PC-3 (cell line): ENCODE data around the gene SLC22A2.

ENCODE experiments used
- CTCF ChIP-seq: fragments of 300-600 bp; sonication (generic); conservative IDR thresholded peaks from 2 replicates; pipeline ENCODE4 v1.5.1; 2017; ENCODE audit warnings: antibody characterized with exemption, low read depth, mild to moderate bottlenecking, low read length
- EZH2 ChIP-seq: fragments of 300-600 bp; sonication (generic); IDR thresholded peaks from one replicate; pipeline ENCODE4 v1.6.1; 2017; ENCODE audit warnings: antibody characterized with exemption, mild to moderate bottlenecking, low read length; ENCODE audit not compliant: unreplicated experiment
- EZH2phosphoT487 ChIP-seq: fragments of 300-600 bp; sonication (generic); IDR thresholded peaks from 2 replicates; pipeline ENCODE4 v1.6.1; 2018; ENCODE audit warnings: mild to moderate bottlenecking, antibody characterized with exemption, low read length, borderline replicate concordance

GRCh38 chr6:160267102-160267501 is 8.5 kb upstream of the SLC22A2 start:
- TF ChIP-seq EZH2phosphoT487 = no peak
- no peak for TF ChIP-seq EZH2
- no peak for TF ChIP-seq CTCF
